IMR-90 (cell line): ENCODE results near the gene KCNS1. TPM values are rescaled to one million over a fixed set of nuclear protein-coding genes. Genes with fewer than 3 reads are reported as not detected.
A peak's percentile ranks its signal among the peaks of the same experiment; 100 is the strongest.

Experiments
- ATAC-seq: fragments of 200-7000 bp; cut with Tn5 transposase; 2 replicates; pipeline ENCODE4 v1.9.1; 2020; ENCODE audit warnings: low read depth, mild to moderate bottlenecking, moderate library complexity
- BruUV-seq: library from RNA; stranded (reverse); fragments of 400-500 nt; replicated peaks from 2 replicates; lab custom pipeline; 2021; lab: Mats Ljungman, UMichigan
- CTCF ChIA-PET: fragments of 300-600 bp; formaldehyde crosslinking; extraction: SDS; loops from one replicate; lab custom pipeline; 2021; ENCODE audit warnings: antibody characterized with exemption; lab: Yijun Ruan, JAX
- POLR2A ChIA-PET: fragments of 300-600 bp; sonication (Branson Sonifier 250); formaldehyde crosslinking; loops from one replicate; lab custom pipeline; 2022; ENCODE audit warnings: antibody characterized with exemption; ENCODE audit not compliant: unreplicated experiment; lab: Charles Lee
- DNase-seq: peaks from one replicate; pipeline ENCODE4 v3.0.0; 2013
- H2AFZ ChIP-seq: replicated peaks from 2 replicates; pipeline ENCODE3; 2013; ENCODE audit warnings: low read length, mild to moderate bottlenecking; ENCODE audit not compliant: poor library complexity
- H2AK5ac ChIP-seq: 2 replicates; pipeline ENCODE4 v1.6.1; 2013; ENCODE audit warnings: low read depth, low read length, inconsistent platforms
- H2AK9ac ChIP-seq: replicated peaks from 2 replicates; pipeline ENCODE3; 2013; ENCODE audit warnings: mild to moderate bottlenecking, low read depth, low read length, moderate library complexity; ENCODE audit not compliant: poor library complexity
- H2BK120ac ChIP-seq: 2 replicates; pipeline ENCODE4 v1.6.1; 2013; ENCODE audit warnings: low read depth, low read length, inconsistent platforms
- H2BK15ac ChIP-seq: 3 replicates; pipeline ENCODE4 v1.6.1; 2013; ENCODE audit warnings: low read depth, low read length, inconsistent platforms
- H2BK20ac ChIP-seq: 2 replicates; pipeline ENCODE4 v1.6.1; 2013; ENCODE audit warnings: low read depth, mild to moderate bottlenecking, inconsistent platforms, low read length, moderate library complexity
- H2BK5ac ChIP-seq: 2 replicates; pipeline ENCODE4 v1.6.1; 2013; ENCODE audit warnings: mild to moderate bottlenecking, low read depth, low read length, inconsistent platforms; ENCODE audit not compliant: poor library complexity, severe bottlenecking
- H3K14ac ChIP-seq: replicated peaks from 2 replicates; pipeline ENCODE4 v1.6.1; 2013; ENCODE audit warnings: low read depth, low read length, inconsistent platforms
- H3K18ac ChIP-seq: 2 replicates; pipeline ENCODE4 v1.6.1; 2013; ENCODE audit warnings: low read depth, low read length, control low read depth
- H3K23ac ChIP-seq: 2 replicates; pipeline ENCODE4 v1.6.1; 2013; ENCODE audit warnings: low read depth, low read length, inconsistent platforms
- H3K27ac ChIP-seq: 2 replicates; pipeline ENCODE4 v1.5.1; 2013; ENCODE audit warnings: mild to moderate bottlenecking, control low read depth, low read length; ENCODE audit not compliant: insufficient read depth
- H3K27me3 ChIP-seq: 2 replicates; pipeline ENCODE4 v1.6.1; 2013; ENCODE audit warnings: low read length; ENCODE audit not compliant: control insufficient read depth, insufficient read depth
- H3K36me3 ChIP-seq: 2 replicates; pipeline ENCODE4 v1.6.1; 2013; ENCODE audit warnings: low read length, mixed read lengths; ENCODE audit not compliant: control insufficient read depth, insufficient read depth
- H3K4ac ChIP-seq: 2 replicates; pipeline ENCODE4 v1.6.1; 2013; ENCODE audit warnings: low read depth, low read length, inconsistent platforms
- H3K4me1 ChIP-seq: 2 replicates; pipeline ENCODE4 v1.6.1; 2013; ENCODE audit warnings: low read length, mixed read lengths; ENCODE audit not compliant: control insufficient read depth, insufficient read depth
- H3K4me2 ChIP-seq: 2 replicates; pipeline ENCODE4 v1.6.1; 2013; ENCODE audit warnings: low read depth, mild to moderate bottlenecking, control low read depth, low read length, moderate library complexity
- H3K4me3 ChIP-seq: 2 replicates; pipeline ENCODE4 v1.5.1; 2013; ENCODE audit warnings: low read depth, mild to moderate bottlenecking, control low read depth, low read length, moderate library complexity; ENCODE audit not compliant: insufficient read depth
- H3K56ac ChIP-seq: 2 replicates; pipeline ENCODE4 v1.6.1; 2013; ENCODE audit warnings: low read length, inconsistent platforms; ENCODE audit not compliant: insufficient read depth; ENCODE audit errors: extremely low read depth
- H3K79me1 ChIP-seq, 2 experiments: 2 replicates each; pipeline ENCODE4 v1.6.1; 2013; ENCODE audit warnings: low read length in 2 of 2, inconsistent platforms in 1 of 2, low read depth in 1 of 2
- H3K9ac ChIP-seq: 2 replicates; pipeline ENCODE4 v1.6.1; 2013; ENCODE audit warnings: low read depth, low read length, control low read depth
- H3K9me1 ChIP-seq: 2 replicates; pipeline ENCODE4 v1.6.1; 2013; ENCODE audit warnings: low read length, inconsistent platforms; ENCODE audit not compliant: insufficient read depth
- H3K9me3 ChIP-seq: 2 replicates; pipeline ENCODE4 v1.6.1; 2013; ENCODE audit warnings: low read length; ENCODE audit not compliant: control insufficient read depth, insufficient read depth
- H4K20me1 ChIP-seq: 2 replicates; pipeline ENCODE4 v1.6.1; 2013; ENCODE audit warnings: low read length, inconsistent platforms; ENCODE audit not compliant: insufficient read depth
- H4K5ac ChIP-seq: 2 replicates; pipeline ENCODE4 v1.6.1; 2013; ENCODE audit warnings: mild to moderate bottlenecking, low read depth, low read length, control low read depth
- H4K8ac ChIP-seq, 2 experiments: 2 replicates each; pipeline ENCODE4 v1.6.1; 2013; ENCODE audit warnings: low read depth in 2 of 2, low read length in 2 of 2, control low read depth in 1 of 2, inconsistent platforms in 1 of 2
- H4K91ac ChIP-seq: 2 replicates; pipeline ENCODE4 v1.6.1; 2013; ENCODE audit warnings: low read depth, low read length, inconsistent platforms; ENCODE audit not compliant: insufficient read depth
- CEBPB ChIP-seq: IDR thresholded peaks from 2 replicates; pipeline ENCODE4 v1.6.1; 2012; ENCODE audit warnings: low read depth, low read length, improper control_type of control experiment
- CHD1 ChIP-seq: IDR thresholded peaks from 2 replicates; pipeline ENCODE4 v1.6.1; 2012; ENCODE audit warnings: low read depth, low read length, improper control_type of control experiment
- CTCF ChIP-seq: conservative IDR thresholded peaks from 2 replicates; pipeline ENCODE4 v1.5.1; 2012; ENCODE audit warnings: mild to moderate bottlenecking, low read depth, low read length, improper control_type of control experiment
- ELK1 ChIP-seq: fragments of 150-350 bp; IDR thresholded peaks from 2 replicates; pipeline ENCODE4 v1.6.1; 2016; ENCODE audit warnings: low read depth, mild to moderate bottlenecking, low read length, moderate library complexity, borderline replicate concordance
- FOS ChIP-seq: fragments of 150-350 bp; IDR thresholded peaks from 2 replicates; pipeline ENCODE4 v1.6.1; 2016; ENCODE audit warnings: low read depth, low read length
- MAFK ChIP-seq: IDR thresholded peaks from 2 replicates; pipeline ENCODE4 v1.6.1; 2012; ENCODE audit warnings: low read depth, low read length, improper control_type of control experiment
- MAZ ChIP-seq: IDR thresholded peaks from 2 replicates; pipeline ENCODE4 v1.6.1; 2012; ENCODE audit warnings: low read depth, mild to moderate bottlenecking, low read length, improper control_type of control experiment, moderate library complexity, borderline replicate concordance
- MXI1 ChIP-seq: IDR thresholded peaks from 2 replicates; pipeline ENCODE4 v1.6.1; 2012; ENCODE audit warnings: low read depth, mild to moderate bottlenecking, low read length, moderate library complexity, borderline replicate concordance
- NFE2L2 ChIP-seq: fragments of 150-350 bp; IDR thresholded peaks from 2 replicates; pipeline ENCODE4 v1.6.1; 2016; ENCODE audit warnings: low read depth, mild to moderate bottlenecking, low read length
- POLR2A ChIP-seq: IDR thresholded peaks from 2 replicates; pipeline ENCODE4 v1.6.1; 2012; ENCODE audit warnings: mild to moderate bottlenecking, low read depth, low read length
- RAD21 ChIP-seq: IDR thresholded peaks from 2 replicates; pipeline ENCODE4 v1.6.1; 2012; ENCODE audit warnings: low read length, improper control_type of control experiment
- RCOR1 ChIP-seq: IDR thresholded peaks from 2 replicates; pipeline ENCODE4 v1.6.1; 2012; ENCODE audit warnings: mild to moderate bottlenecking, low read length, improper control_type of control experiment; ENCODE audit not compliant: insufficient replicate concordance
- RFX5 ChIP-seq: IDR thresholded peaks from 2 replicates; pipeline ENCODE4 v1.8.0; 2012; ENCODE audit warnings: low read depth, mild to moderate bottlenecking, low read length, moderate library complexity
- SMC3 ChIP-seq: fragments of 150-350 bp; IDR thresholded peaks from 2 replicates; pipeline ENCODE4 v1.6.1; 2016; ENCODE audit warnings: low read depth, mild to moderate bottlenecking, antibody characterized with exemption, low read length, moderate library complexity
- USF2 ChIP-seq: fragments of 150-350 bp; IDR thresholded peaks from 2 replicates; pipeline ENCODE4 v1.6.1; 2017; ENCODE audit warnings: mild to moderate bottlenecking, antibody characterized with exemption, low read length, low read depth
- WGBS, 2 experiments: methylation state at CpG; one replicate each; pipeline versions ENCODE4 v1.1.5 to v1.1.7; 2013; ENCODE audit warnings: missing lambda C conversion rate in 2 of 2; ENCODE audit not compliant: insufficient read length in 1 of 2; ENCODE audit errors: extremely low coverage in 2 of 2; 5-methylcytosine and 5-hydroxymethylcytosine counted together
- dilution Hi-C: fragments of 300-500 bp; cut with HindIII; formaldehyde crosslinking; loops from one replicate; pipeline ENCODE4 v1.14.3; 2018; ENCODE audit warnings: low sequenced_read_pairs; ENCODE audit not compliant: unreplicated experiment
- in situ Hi-C: fragments of 300-500 bp; cut with MboI; formaldehyde crosslinking; loops from 3 replicates; pipeline ENCODE4 v1.14.3; 2019; ENCODE audit warnings: low sequenced_read_pairs, inconsistent platforms, mixed read lengths
- intact Hi-C: fragments of 100-400 bp; cut with micrococcal nuclease; formaldehyde crosslinking; loops from 2 replicates; pipeline ENCODE4 v1.10.0; 2022
- polyA plus RNA-seq, 3 experiments: library from polyadenylated mRNA; depleted of rRNA; stranded (reverse); fragments of >200 nt; gene quantifications; 2 replicates each; pipeline ENCODE4 v1.2.3, GENCODE V29; 2012; ENCODE audit warnings: low replicate concordance in 1 of 3
- total RNA-seq: library from RNA; depleted of rRNA; stranded (reverse); fragments of >200 nt; gene quantifications from 2 replicates; pipeline ENCODE4 v1.2.3, GENCODE V29; 2012

Gene KCNS1
- total and polyA plus RNA-seq, 2 of the 4 experiments (the other 2 are of a cell fraction) = 0.54 to 0.62 TPM

- CTCF ChIA-PET = interaction anchor here (0.6 kb wide), 1 partner anchor 23 kb away, joined by 3 read pairs; no protein-coding TSS in a partner anchor
- no peak overlapping the region for H3K4me3 ChIP-seq
- dilution Hi-C loops = no loop called here
- TF ChIP-seq FOS = peak; percentile 36; the same call in 1 of the 2 replicates
- peak; percentile 7; the same call in 1 of the 2 replicates for TF ChIP-seq MAFK
- no peak for TF ChIP-seq ELK1
- no peak for TF ChIP-seq RCOR1
- no peak; the same call in 1 of the 2 replicates for TF ChIP-seq USF2
- peak; percentile 96 for TF ChIP-seq CEBPB
- no peak for TF ChIP-seq RAD21
- TF ChIP-seq CTCF = no peak
- TF ChIP-seq MAZ = no peak
- TF ChIP-seq RFX5 = no peak
- no peak for TF ChIP-seq CHD1
- peak; percentile 32; the same call in 1 of the 2 replicates for TF ChIP-seq NFE2L2
- TF ChIP-seq MXI1 = no peak
- TF ChIP-seq SMC3 = no peak
- no peak for TF ChIP-seq POLR2A
Measured at GRCh38 chr20:45088247-45088646, 12.7 kb downstream of the KCNS1 start.

More at GRCh38 chr20:45088247-45088646, 12.7 kb downstream of the KCNS1 start:
- peak overlapping the region; percentile 78 for H2AFZ ChIP-seq
- peak overlapping the region; percentile 86 to 88 for H4K8ac ChIP-seq
- H3K9me1 ChIP-seq = no peaks in the 10 kb centered on the region
- H2BK120ac ChIP-seq = peak overlapping the region; percentile 87
- H2BK5ac ChIP-seq = peak overlapping the region; percentile 99
- peak overlapping the region; percentile 88 for H2BK20ac ChIP-seq
- in situ Hi-C loops = loop anchor here (5.0 kb wide), 1 partner anchor 41 kb away; no protein-coding TSS in a partner anchor
- H3K4ac ChIP-seq = peak overlapping the region; percentile 85
- no peaks in the 10 kb centered on the region for H4K20me1 ChIP-seq
- H4K5ac ChIP-seq = peak overlapping the region; percentile 77
- peak overlapping the region; percentile 42; the same call in 1 of the 2 replicates for H3K23ac ChIP-seq
- intact Hi-C loops = loop anchor here (5.0 kb wide), 1 partner anchor 36 kb away; no protein-coding TSS in a partner anchor
- peak overlapping the region; percentile 50 for H3K4me2 ChIP-seq
- POLR2A ChIA-PET = no interaction called here
- H3K27ac ChIP-seq = peak overlapping the region; percentile 90
- no peaks in the 10 kb centered on the region for H3K9me3 ChIP-seq
- BruUV-seq = no TSS peak
- H2BK15ac ChIP-seq = peak overlapping the region; percentile 91
- peak overlapping the region; percentile 92 for H4K91ac ChIP-seq
- peak overlapping the region; percentile 58 for H3K56ac ChIP-seq
- H3K36me3 ChIP-seq = no peaks in the 10 kb centered on the region
- H3K4me1 ChIP-seq = peaks cover 11% of the 10 kb centered on the region
- H2AK9ac ChIP-seq = peak overlapping the region; percentile 68
- peak; percentile 94 for ATAC-seq
- DNase-seq = peak; percentile 96
- H3K14ac ChIP-seq = peak overlapping the region; percentile 1; the same call in 1 of the 2 replicates
- 0% methylated on average over 1 of the region's 7 CpGs; no CpG with 5 or more reads in 1 of the 2 experiments for WGBS, 2 experiments
- H3K79me1 ChIP-seq = no peaks in the 10 kb centered on the region
- no peaks in the 10 kb centered on the region for H3K27me3 ChIP-seq
- peak overlapping the region; percentile 37 for H3K9ac ChIP-seq
- peak overlapping the region; percentile 87 for H3K18ac ChIP-seq
- peak overlapping the region; percentile 91; the same call in 1 of the 2 replicates for H2AK5ac ChIP-seq
